ENCODE measurements around the gene TTC19.
A peak's percentile ranks its signal among the peaks of the same experiment; 100 is the strongest.

Gene TTC19, protein sequence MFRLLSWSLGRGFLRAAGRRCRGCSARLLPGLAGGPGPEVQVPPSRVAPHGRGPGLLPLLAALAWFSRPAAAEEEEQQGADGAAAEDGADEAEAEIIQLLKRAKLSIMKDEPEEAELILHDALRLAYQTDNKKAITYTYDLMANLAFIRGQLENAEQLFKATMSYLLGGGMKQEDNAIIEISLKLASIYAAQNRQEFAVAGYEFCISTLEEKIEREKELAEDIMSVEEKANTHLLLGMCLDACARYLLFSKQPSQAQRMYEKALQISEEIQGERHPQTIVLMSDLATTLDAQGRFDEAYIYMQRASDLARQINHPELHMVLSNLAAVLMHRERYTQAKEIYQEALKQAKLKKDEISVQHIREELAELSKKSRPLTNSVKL

DNA sequence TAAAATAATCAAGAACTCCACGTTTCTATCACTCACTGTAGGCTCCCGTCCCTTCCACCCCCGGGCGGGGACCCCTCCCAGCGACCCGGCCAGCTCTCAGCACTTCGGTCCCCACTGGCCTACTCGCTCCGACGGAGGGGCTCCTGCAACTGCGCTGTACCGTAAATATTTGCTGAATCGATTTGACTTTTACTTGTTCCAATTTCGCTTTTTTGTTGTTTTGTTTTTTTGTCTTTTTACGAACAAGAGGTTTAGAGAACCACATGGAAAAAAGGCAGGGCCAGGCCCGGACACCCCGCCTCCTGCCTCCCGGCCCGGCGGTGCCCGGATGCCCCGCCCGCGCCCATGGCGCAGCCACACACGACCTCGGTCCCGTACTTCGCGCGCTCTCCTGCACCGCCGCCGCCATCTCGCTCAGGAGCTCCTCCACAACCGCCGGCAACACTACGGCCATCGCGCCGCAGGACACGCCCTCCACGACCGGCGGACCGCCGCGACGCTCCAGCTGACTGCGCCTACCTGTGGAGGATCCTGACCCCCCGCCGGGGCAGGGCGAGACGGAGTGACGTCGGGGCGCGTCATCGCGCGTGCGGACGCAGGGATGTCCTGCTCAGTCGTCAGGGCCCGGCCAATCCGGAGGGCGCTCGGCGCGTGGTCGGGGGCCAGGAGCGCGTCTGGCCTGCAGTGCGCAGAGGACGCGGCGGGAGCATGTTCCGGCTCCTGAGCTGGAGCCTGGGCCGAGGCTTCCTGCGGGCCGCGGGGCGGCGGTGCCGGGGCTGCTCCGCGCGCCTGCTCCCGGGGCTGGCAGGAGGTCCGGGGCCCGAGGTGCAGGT is at the start of gene TTC19, which contains the start of gene ZSWIM7:
Gene TTC19 (plus strand): TSS at position 684 of the 833 bp plus-strand sequence. CDS start 25 bp downstream, at position 709.
Gene ZSWIM7 (minus strand): TSS at position 564 of the 833 bp plus-strand sequence. CDS start 110 bp downstream, at position 454.
- peak; percentile 92 for DNase-seq

DNA sequence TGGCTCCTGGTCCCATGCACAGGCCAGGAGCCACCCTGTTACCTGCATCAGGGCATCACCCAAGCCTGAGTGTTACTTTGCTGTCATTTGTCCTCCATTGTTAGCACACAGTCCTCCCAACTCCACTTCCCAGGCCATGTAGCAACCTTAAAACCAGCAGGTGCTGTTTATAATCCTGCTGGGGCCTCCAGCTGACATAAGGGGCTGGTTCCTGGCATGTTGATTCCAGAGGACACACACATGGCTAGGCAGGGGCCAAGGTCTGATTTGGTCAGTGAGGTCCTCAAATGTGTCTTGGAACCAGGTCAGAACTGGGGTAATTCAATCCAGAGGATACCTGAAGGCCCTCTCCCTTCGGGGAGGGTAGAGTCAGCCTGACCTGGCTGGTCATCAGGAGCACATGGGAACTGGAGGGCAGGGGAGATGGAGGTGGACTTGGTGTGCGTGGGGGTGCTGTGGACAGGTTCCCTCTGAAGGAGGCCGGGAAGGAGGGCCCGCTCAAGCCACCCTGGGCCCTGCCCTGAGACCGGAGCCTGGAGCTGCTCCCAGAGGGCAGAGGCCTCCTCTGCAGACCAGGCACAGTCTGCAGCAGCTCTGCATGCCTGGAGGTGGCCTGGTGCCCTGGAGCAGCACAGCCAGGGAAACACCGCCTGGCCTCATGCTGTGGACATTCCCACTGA is 48.1 kb upstream of the TTC19 start:
- DNase-seq = no peak

DNA sequence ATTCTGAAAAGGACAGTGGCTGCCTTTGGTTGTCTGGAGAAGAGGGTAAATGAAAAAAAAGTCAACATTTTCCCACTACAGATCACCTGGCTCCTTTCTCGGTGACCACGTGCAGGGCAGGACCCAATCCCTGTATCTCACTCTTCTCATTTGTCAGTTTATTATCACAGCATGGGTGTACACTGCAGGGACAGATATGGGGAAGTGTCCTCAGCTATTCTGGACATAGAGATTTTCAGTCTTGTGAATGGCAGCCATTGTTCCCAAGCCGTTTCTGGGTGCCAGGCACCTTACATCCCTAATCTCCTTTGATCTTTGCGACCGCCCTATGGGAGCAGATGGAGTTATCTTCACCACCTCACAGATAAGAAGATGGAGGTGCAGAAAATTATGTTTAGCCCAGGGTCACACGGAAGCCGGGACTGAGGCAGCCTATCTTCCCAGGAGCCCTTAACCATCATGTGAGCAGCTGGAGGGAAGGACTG is 47.5 kb upstream of the TTC19 start:
- no peak for DNase-seq

DNA sequence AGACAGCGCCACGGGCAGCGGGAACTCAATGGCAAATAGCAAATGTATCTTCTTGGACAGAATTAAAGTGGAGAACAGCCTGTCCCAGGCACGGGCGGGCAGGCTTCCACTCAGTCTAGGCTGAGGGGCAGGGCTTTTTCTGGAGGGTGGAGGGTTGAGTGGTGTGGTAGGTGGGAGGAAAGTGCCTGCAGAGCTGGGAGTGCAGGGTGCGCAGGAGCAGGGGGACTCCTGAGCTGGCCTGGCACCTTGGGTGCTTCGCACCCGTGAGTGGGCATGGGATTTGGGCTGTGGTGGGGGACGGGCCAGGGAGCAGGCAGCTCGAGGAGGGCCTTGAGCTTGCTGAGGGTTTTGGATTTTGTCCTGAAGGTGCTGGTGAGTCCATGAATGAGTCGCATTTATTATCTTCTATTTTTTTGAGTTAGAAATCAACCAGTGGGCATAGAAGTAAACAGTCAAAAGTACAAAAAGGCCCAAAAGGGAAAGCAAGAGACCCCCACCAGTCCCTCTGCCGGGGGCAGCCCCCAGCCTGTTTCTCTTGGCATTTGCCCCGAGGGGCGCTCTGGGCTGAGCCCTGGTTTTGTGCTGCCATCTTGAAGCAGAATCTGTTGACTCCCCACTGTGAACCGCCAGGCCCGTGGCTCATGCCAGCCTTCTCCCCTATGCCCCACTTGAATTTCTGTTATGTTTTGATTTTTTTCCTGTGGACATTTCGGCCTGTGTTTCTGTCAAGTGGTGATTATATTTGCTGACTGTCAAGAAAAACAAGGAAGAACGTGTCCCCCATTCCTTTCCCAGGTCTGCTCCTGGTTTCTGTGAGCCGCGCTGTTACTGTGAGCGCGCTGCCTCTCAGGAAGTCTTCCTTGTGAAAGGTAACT is 46.5 kb upstream of the TTC19 start:
- DNase-seq = no peak

DNA sequence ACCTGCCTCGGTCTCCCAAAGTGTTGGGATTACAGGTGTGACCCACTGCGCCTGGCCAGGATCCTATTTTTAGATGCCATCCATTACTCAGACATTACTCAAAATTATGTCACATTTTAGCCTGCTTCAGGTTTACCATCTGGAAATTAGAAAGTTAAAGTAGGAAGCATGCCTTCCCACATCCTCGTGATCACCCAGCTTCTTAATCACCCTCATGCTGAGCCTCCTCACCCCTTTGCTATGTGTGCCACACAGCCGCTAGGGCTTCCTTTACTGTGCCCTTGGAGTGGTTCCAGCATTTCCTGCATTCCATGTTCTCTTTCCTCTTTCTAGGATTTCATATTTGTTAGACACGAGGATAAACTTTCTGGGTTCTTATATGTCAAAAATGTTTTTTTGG is 45.4 kb upstream of the TTC19 start:
- peak; percentile 65 to 83 for DNase-seq

DNA sequence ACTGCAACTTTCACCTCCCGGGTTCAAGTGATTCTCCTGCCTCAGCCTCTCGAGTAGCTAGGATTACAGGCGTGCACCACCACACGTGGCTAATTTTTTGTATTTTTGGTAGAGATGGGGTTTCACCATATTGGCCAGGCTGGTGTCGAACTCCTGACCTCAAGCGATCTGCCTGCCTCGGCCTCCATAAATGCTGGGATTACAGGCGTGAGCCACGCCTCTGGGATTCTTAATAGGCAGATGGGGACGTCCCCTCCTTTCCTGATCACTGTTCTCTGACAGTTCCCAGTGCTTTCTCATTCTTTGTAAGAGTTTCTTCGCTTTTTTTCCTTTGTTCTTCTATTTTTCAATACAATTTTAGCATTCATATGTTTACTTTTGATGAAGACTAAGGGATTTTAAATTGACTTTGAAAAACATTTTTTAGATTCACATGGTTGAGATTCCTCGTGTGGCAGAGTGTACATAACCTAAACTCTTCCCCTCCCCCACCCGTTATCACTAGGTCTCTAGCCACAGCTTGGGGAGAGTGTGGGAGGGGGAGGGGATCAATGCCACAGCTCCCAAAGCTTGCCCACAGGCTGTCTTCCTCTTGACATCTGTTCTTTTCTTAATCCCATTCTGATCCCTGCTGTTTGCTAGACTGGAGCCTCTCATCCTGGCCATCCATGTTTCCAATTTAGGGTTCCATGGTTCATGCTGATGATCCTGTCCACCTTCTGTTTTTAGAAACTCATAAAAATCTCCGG is 43.7 kb upstream of the TTC19 start:
- no peak for DNase-seq

DNA sequence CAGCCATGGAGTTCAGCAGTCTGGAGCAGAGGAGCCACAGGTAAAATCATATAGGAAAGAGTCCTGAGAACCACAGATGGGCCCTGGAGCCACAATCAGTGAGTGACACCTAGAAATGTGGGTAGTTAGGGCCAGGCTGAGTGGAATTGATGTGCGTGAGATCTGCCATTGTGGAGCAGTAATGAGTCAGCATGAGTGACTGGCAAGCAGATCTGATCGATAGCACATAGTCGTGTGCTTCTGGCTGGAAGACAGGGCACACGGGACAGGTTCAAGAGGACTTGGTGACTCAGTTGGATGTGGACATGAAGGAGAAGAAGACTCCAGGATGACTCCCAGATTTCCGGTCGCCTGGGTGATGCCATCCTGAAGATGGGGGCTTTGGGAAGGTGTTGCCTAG is 42.4 kb upstream of the TTC19 start:
- DNase-seq = no peak

DNA sequence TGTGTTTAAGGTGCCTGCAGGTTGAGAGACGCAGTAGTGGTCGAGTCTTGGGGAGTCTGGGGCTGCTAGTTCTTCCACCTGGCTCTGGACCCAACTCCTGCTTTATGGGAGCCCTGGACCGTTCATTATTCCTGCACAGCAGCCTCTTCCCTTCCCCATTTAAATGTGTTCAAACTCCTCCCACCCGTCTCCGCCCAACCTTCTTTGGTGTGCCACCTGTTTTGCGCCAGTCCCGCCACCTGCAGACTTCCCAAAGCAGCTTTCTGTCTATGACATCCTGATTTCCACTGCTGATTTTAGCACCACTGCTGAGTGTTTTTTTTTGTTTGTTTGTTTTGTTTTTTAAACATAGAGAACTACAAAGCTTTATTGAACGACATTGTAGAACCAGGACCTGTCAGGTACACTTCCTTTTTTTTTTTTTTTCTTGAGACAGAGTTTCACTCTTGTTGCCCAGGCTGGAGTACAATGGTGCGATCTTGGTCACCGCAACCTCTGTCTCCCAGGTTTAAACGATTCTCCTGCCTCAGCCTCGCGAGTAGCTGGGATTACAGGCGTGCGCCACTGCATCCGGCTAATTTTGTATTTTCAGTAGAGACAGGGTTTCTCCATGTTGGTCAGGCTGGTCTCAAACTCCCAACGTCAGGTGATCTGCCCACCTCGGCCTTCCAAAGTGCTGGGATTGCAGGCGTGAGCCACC is 41.9 kb upstream of the TTC19 start:
- DNase-seq = no peak

DNA sequence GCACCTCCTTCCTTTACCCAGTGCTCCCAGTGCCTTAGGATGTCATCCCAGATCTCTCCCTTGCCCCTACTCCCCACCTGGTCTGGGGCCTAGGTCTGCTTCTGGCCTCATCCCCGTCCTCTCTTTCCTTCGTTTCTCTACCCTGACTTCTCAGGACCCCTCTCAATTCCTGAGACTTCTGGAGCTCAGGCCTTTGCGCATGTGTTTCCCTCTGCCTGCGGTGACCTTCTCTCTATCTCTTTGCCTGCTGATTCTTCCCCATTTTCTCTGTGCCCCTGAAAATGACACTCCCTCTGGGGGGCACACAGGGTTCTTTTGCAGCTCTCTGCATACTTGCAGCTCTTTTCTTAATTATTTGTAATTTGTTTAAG is 41.2 kb upstream of the TTC19 start:
- no peak for DNase-seq

DNA sequence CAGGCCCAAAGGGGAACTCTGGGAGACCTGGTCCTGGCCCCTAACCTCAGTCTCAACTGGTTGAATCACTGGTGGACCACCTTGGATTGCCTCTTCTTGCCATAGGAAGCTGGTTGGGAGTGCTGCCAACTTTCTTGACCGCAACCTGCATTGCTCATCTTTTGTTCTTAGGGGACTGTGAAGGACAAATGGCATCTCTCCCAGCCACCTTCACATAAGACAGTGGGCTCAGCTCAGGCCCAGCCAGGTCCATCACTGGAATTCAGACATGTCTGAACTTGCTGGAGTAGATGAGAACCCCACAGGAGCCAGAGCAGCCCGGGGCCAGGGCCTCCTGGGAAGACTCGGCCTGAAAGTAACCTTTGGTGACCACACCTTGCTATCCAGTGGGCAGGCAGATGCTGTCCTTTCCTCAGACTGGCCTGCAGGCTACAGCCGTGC is 35.9 kb upstream of the TTC19 start:
- no peak for DNase-seq

DNA sequence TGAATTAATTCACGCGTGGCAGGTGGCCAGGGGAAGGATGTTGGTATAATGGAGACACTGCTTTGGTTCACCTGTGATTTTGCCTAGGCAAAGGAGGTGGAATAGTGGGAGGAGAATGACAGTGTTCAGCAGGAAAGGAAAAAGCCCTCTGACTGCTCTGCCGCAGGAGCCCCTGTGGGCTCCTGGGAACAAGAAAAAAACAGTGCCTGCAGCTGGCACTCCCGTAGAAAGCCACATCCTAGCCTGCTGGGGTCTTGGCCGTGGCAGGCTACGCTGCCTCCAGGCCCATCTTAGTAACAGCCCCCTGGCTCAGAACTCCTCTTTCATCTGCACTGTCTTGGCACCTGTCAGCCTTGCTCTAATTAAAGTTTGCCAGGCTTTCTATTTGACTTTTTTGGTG is 34.1 kb upstream of the TTC19 start:
- DNase-seq = no peak

DNA sequence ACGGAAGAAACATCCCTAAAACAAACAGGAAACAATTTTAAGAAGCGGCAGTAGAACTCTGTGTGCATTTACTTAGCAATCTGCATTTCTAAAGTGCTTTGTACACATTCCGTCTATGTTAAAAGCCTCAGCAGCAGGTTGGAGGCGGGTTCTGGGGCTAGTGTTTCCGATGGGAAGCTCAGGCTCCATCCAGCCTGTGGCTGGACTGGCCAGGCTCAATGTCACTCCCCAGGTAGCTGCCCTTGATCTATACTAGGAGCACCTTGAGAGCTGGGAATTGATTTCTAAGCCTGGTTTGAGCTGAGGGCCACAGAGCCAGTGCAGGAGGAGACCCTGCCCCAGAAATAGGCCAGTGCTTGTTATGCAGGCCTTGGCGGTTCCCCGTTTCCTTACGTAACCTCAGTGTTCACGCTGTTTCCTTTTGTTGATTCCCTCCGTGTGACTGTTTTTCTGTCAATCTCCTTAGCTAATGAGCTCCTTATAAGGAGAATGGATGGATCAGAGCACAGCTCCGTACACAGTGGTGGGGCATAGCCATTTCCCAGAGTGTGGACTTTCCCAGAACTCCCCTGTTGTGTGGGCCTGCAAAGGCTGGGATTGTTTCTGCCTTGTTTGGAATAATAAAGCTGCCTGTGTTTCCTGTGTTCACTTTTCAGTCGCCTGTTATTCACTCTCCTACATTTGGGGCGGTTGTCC is 33.3 kb upstream of the TTC19 start:
- DNase-seq = peak; percentile 62 to 71

DNA sequence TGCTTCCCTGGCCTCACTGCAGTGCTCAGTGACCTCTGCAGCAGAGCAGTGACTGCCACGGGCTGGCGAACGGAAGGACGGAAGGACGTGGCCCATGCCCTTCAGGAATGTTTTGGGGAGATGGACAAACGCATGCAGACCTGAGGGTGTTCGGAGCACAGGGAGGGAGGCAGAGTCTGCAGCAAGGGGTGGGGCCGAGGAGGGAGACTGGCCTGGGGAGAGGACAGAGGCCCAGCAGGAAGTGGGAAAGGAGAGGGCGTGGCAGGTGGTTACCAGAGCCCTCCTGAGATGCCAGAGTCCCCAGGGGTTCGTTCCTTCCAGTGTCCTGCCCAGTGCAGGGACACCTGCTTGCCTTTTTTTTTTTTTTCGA is 32.8 kb upstream of the TTC19 start:
- DNase-seq = no peak

DNA sequence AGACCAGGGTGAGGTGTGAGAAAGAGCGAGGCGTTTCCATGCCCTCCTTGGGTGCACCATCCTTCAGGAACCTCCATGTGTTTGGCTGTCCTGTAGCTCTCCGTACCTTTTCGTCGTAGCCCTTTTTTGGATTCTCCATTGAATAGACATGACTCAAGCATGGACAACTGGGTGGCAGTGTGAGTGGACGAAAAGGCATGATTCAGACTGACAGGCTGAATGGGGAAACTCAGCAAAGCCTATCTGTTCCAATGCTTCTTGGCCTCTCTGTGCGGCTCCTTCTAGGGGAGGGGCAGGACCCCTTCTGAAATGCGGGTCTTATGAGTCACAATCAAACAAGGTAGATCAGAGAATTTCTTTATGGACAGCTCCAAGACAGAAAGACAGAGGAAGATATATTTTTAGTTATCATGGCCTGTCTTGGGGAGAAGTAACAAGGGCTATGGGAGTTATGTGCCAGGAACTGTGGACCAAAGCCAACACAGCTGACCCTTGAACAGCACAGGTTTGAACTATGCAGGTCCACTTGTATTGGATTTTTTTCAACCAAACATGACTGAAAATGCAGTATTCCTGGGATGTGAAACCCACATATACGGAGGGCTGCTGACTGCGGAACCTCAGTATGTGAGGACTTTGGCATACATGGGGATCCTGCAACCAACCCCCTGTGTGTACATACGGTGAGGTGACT is 31.8 kb upstream of the TTC19 start:
- no peak for DNase-seq

DNA sequence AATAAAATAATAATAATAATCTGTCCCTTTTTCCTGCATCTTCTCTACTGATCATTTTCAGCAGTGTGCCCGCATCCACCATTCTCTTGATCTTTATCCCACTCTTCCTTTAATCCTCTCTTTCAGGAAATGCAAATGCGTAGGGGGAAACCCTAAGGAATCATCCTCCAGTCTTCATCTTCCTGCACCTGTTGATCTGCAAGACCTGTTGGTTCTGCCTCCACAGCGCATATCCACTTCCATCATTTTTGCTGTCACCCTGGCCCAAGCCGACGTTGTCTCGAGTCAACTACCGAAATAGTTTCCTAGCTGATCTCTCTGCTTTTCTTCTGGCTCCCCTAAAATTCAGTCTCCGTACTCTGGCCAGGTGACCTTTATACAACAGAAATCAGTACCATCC is 30.2 kb upstream of the TTC19 start:
- no peak for DNase-seq

DNA sequence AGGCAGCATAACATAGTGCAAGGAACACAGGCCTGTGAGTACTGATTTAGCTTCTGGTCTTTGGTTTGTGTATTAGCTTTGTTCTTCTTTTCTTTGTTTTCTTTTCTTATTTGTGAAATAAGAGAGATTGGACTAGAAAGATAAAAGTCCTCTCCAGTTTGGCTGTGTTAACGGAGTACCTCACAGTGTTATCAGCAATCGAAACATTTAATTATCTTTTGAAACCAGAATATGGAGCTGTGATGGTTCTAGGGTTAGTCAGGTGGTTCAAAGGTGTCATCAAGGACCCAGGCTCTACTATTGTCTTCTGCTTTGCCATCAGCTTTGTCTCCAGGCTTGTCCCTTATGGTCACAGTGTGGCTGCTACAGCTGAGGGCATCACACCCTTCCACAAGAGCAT is 29.1 kb upstream of the TTC19 start:
- DNase-seq = no peak

DNA sequence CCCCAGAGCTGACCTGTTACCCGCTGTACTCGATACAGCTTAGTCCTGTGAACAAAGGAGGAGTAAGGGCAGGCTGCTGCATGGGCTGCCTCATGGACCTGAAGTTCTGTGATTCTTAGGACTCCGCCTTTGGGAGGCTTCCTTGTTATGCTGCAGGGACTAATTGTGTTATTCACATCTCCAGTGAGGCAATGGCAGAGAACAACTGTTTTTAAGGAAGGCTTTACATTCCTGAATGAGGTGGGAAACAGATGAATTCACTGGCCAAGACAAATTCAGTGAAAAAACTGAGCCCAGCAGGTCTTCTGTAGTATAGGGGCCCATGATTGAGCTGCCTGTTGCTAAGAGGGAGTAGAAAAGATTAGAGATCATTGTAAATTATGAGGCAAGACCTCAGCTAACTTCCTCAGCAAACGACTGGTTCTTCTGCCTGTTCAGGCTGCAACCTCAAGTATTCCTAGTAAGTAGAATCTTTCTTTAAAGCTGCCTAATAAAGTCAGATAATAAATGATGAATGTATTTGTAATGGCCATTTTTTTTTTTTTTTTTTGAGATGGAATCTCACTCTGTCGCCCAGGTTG is 28.4 kb upstream of the TTC19 start:
- no peak for DNase-seq

DNA sequence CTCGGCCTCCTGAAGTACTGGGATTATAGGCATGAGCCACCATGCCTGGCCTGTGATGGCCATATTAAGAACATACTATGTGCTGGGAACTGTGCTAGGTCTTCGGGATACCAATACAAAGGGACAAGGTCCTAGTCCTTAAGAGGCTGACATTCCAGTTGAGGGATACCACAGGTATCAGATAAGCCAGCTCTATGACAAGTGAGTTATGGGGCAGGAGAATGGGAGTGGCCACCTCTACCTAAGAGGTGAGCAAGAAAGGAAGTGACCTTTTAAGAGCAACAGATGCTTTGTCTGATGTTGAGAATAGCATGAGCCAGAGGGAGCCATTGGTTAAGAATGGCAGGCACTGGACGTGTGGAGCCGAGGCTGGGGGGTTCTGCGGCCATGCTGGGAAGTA is 27.7 kb upstream of the TTC19 start:
- no peak for DNase-seq

DNA sequence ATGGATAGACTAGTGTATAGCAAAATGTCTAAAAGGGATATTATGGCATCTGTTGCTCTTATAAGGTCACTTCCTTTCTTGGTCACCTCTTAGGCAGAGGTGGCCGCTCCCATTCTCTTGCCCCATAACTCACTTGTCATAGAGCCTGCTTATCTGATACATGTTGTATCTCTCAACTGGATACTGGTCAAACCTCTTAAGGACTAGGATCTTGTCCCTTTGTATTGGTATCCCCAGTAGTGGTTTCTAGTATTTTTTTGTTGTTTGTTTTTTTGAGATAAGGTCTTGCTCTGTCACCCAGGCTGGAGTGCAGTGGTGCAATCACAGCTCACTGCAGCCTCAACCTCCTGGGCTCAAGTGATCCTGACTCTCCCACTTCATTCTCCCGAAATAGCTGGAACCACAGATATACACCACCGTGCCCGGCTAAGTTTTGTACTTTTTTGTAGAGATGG is 27.1 kb upstream of the TTC19 start:
- DNase-seq = no peak

Data from inflammatory macrophage treated with lipopolysaccharide for 1 hour (primary cell).